Fibroblast of skin of left biceps (primary cell): Measurements from ENCODE around the gene FAM219A.

Experiments used
- DNase-seq, 2 experiments: peaks; one replicate each; pipeline ENCODE4 v3.0.0-alpha.2; 2013; ENCODE audit warnings: low read depth in 2 of 2

Gene FAM219A

DNA sequence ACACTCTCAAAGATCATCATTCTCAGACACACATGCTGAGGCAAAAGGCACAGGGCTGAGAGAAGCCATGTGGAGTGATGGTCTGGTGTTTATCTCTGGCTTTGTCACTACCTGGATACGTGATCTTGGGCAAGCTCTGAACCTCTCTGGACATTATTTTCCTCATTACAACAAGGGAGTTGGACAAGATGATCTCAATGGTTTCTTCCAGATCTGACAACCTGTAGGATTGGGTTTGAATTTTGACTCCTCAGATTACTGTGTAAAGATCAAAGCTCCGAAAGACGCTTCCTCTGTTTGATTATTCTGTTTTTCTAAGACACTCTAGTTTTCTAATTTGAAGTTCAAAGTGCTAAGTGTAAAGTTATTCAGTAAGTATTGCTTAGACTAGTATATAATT is 109.0 kb downstream of the FAM219A start:
- DNase-seq = no peak
